Loucy (cell line): ENCODE results near the gene PTPRN2.

Experiments used
- H2AFZ ChIP-seq: fragments of 200-600 bp; sonication (generic); 2 replicates; pipeline ENCODE4 v1.6.0; 2016; ENCODE audit warnings: antibody characterized with exemption, mild to moderate bottlenecking, low read length, moderate library complexity
- H3F3A ChIP-seq: fragments of 200-600 bp; 2 replicates; pipeline ENCODE4 v1.6.0; 2016; ENCODE audit warnings: antibody characterized with exemption, low read depth, mild to moderate bottlenecking
- H3K27me3 ChIP-seq: fragments of 200-600 bp; sonication (generic); 2 replicates; pipeline ENCODE4 v1.6.1; 2014; ENCODE audit warnings: low read length, mild to moderate bottlenecking; ENCODE audit not compliant: insufficient read depth, poor library complexity, severe bottlenecking
- H3K36me3 ChIP-seq: fragments of 200-600 bp; sonication (generic); 2 replicates; pipeline ENCODE4 v1.6.1; 2016; ENCODE audit warnings: low read length; ENCODE audit not compliant: insufficient read depth
- H3K4me1 ChIP-seq: fragments of 200-600 bp; sonication (generic); 2 replicates; pipeline ENCODE4 v1.5.1; 2014; ENCODE audit warnings: low read length, mild to moderate bottlenecking; ENCODE audit not compliant: insufficient read depth, poor library complexity, severe bottlenecking
- H3K4me2 ChIP-seq: fragments of 200-600 bp; sonication (generic); 2 replicates; pipeline ENCODE4 v1.6.0; 2014; ENCODE audit warnings: antibody characterized with exemption, low read length, low read depth, mild to moderate bottlenecking; ENCODE audit not compliant: poor library complexity, severe bottlenecking
- H3K4me3 ChIP-seq: fragments of 200-600 bp; sonication (generic); 2 replicates; pipeline ENCODE4 v1.5.1; 2014; ENCODE audit warnings: low read length, mild to moderate bottlenecking, mixed read lengths; ENCODE audit not compliant: poor library complexity, severe bottlenecking
- H3K79me2 ChIP-seq: fragments of 200-600 bp; sonication (generic); 2 replicates; pipeline ENCODE4 v1.6.1; 2014; ENCODE audit warnings: low read length; ENCODE audit not compliant: insufficient read depth
- H3K9ac ChIP-seq: fragments of 200-600 bp; sonication (generic); 2 replicates; pipeline ENCODE4 v1.6.0; 2014; ENCODE audit warnings: mild to moderate bottlenecking, low read depth, low read length, moderate library complexity; ENCODE audit not compliant: poor library complexity, severe bottlenecking
- H3K9me2 ChIP-seq: fragments of 200-600 bp; sonication (generic); replicated peaks from 2 replicates; pipeline ENCODE4 v1.6.1; 2016; ENCODE audit warnings: low read depth, low read length, mixed read lengths
- H3K9me3 ChIP-seq: fragments of 200-600 bp; sonication (generic); 2 replicates; pipeline ENCODE4 v1.6.1; 2014; ENCODE audit warnings: mild to moderate bottlenecking, antibody characterized with exemption, low read length, low read depth; ENCODE audit not compliant: insufficient read depth
- H4K20me1 ChIP-seq: fragments of 200-600 bp; sonication (generic); 2 replicates; pipeline ENCODE4 v1.6.0; 2014; ENCODE audit warnings: antibody characterized with exemption, low read length, mild to moderate bottlenecking; ENCODE audit not compliant: insufficient read depth, poor library complexity, severe bottlenecking
- EZH2phosphoT487 ChIP-seq: fragments of 200-600 bp; IDR thresholded peaks from 2 replicates; pipeline ENCODE4 v1.6.1; 2018; ENCODE audit warnings: antibody characterized with exemption, mild to moderate bottlenecking, moderate library complexity, borderline replicate concordance
- TF ChIP-seq, protein P1 (sequence below): fragments of 200-600 bp; sonication (generic); conservative IDR thresholded peaks from 2 replicates; pipeline ENCODE4 v1.5.1; 2014; ENCODE audit warnings: mild to moderate bottlenecking, antibody characterized with exemption, low read length

Gene PTPRN2

DNA sequence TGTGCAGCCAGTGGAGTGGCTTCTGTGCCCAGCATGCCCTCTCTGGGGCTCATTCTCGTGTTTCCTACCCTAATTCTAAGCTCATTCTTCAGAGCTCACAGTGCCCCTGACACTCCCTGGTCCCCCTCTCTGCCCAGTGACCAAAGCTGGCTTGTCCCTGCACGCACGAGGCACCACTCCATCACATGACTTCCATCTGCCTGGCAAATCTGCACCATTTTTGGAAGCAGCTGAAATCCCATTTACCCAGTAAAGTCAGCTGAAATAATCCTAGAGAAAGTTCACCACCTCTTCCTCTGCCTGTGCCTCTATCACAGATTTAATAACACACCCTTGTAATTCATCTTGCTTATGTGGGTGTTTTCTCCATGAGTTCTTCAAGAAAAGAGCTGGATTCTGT, 616.9 kb downstream of the PTPRN2 start:
- no peak for TF ChIP-seq EZH2phosphoT487
- TF ChIP-seq, protein P1, sequence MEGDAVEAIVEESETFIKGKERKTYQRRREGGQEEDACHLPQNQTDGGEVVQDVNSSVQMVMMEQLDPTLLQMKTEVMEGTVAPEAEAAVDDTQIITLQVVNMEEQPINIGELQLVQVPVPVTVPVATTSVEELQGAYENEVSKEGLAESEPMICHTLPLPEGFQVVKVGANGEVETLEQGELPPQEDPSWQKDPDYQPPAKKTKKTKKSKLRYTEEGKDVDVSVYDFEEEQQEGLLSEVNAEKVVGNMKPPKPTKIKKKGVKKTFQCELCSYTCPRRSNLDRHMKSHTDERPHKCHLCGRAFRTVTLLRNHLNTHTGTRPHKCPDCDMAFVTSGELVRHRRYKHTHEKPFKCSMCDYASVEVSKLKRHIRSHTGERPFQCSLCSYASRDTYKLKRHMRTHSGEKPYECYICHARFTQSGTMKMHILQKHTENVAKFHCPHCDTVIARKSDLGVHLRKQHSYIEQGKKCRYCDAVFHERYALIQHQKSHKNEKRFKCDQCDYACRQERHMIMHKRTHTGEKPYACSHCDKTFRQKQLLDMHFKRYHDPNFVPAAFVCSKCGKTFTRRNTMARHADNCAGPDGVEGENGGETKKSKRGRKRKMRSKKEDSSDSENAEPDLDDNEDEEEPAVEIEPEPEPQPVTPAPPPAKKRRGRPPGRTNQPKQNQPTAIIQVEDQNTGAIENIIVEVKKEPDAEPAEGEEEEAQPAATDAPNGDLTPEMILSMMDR: no peak
- H3F3A ChIP-seq: no peaks in the 10 kb centered on the region
- no peak overlapping the region for H3K4me3 ChIP-seq
- no peak overlapping the region for H3K9ac ChIP-seq
- no peaks in the 10 kb centered on the region for H3K36me3 ChIP-seq
- no peaks in the 10 kb centered on the region for H3K79me2 ChIP-seq
- peaks cover 15% of the 10 kb centered on the region; the same call in 1 of the 2 replicates for H3K9me3 ChIP-seq
- no peak overlapping the region for H3K4me2 ChIP-seq
- no peaks in the 10 kb centered on the region for H3K27me3 ChIP-seq
- H4K20me1 ChIP-seq: no peaks in the 10 kb centered on the region
- H3K4me1 ChIP-seq: no peaks in the 10 kb centered on the region
- no peaks in the 10 kb centered on the region for H3K9me2 ChIP-seq
- H2AFZ ChIP-seq: no peak overlapping the region

DNA sequence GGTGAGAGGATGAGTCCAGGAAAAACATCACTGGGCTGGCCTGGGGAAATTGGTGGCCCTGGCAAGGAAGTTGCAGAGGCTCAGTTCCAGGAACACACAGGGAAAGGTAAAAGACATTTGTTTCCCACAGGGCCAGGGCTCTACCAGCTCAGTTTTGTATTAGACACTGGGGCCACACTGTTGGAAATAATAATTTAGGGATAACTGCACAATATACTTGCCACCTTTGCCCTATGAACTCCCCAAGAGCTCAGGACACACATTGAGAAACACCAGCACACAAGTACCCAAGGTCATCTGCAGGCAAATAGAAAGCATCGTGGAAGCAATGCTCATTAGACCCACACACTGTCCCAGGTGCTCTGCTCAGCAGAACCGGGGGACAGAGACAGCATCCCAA, 617.6 kb downstream of the PTPRN2 start:
- no peak overlapping the region for H2AFZ ChIP-seq
- no peaks in the 10 kb centered on the region for H4K20me1 ChIP-seq
- H3K27me3 ChIP-seq: no peaks in the 10 kb centered on the region
- no peaks in the 10 kb centered on the region for H3K79me2 ChIP-seq
- no peaks in the 10 kb centered on the region for H3K9me2 ChIP-seq
- no peak overlapping the region for H3K9ac ChIP-seq
- no peaks in the 10 kb centered on the region for H3K36me3 ChIP-seq
- TF ChIP-seq, protein P1: no peak
- TF ChIP-seq EZH2phosphoT487: no peak
- H3K9me3 ChIP-seq: peaks cover 15% of the 10 kb centered on the region; the same call in 1 of the 2 replicates
- H3K4me2 ChIP-seq: no peak overlapping the region
- no peaks in the 10 kb centered on the region for H3F3A ChIP-seq
- no peaks in the 10 kb centered on the region for H3K4me1 ChIP-seq
- no peak overlapping the region for H3K4me3 ChIP-seq

DNA sequence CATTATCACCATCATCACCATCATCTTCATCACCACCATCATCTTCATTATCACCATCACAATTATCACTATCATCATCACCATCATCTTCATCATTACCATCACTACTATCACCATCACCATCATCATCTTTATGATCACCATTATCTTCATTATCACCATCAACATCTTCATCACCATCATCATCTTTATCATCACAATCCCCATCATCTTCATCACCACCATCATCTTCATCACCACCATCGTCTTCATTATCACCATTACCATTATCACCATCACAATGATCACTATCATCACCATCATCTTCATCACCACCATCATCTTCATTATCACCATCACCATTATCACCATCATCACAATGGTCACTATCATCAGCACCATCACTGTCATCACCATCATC, 621.1 kb downstream of the PTPRN2 start:
- no peak overlapping the region for H3K9ac ChIP-seq
- peaks cover 10% of the 10 kb centered on the region; the same call in 1 of the 2 replicates for H3K9me3 ChIP-seq
- no peaks in the 10 kb centered on the region for H4K20me1 ChIP-seq
- H3K79me2 ChIP-seq: no peaks in the 10 kb centered on the region
- H3K4me2 ChIP-seq: no peak overlapping the region
- H3K9me2 ChIP-seq: no peaks in the 10 kb centered on the region
- H2AFZ ChIP-seq: no peak overlapping the region
- no peaks in the 10 kb centered on the region for H3F3A ChIP-seq
- TF ChIP-seq EZH2phosphoT487: no peak
- TF ChIP-seq, protein P1: no peak
- no peaks in the 10 kb centered on the region for H3K27me3 ChIP-seq
- H3K4me3 ChIP-seq: no peak overlapping the region
- H3K4me1 ChIP-seq: no peaks in the 10 kb centered on the region
- no peaks in the 10 kb centered on the region for H3K36me3 ChIP-seq
